Glomerular visceral epithelial cell (primary cell): ENCODE results near the gene P2RY13.

Experiments
- DNase-seq: peaks from one replicate; pipeline ENCODE4 v3.0.0-alpha.2; 2016; ENCODE audit errors: extremely low spot score

P2RY13 gene

GRCh38 chr3:151329363-151329762 is at the start of gene P2RY13:
Gene P2RY13 (minus strand): TSS chr3:151329549. CDS start chr3:151329528, 21 bp downstream.
- no peak for DNase-seq

- no peak for DNase-seq
These were observed 48.5 kb upstream of the P2RY13 start for GRCh38 chr3:151377768-151378385.

GRCh38 chr3:151372063-151372820 is 42.9 kb upstream of the P2RY13 start:
- DNase-seq = no peak

GRCh38 chr3:151371526-151371925 is 42.2 kb upstream of the P2RY13 start:
- no peak for DNase-seq

- DNase-seq = no peak
These were observed 38.1 kb upstream of the P2RY13 start for GRCh38 chr3:151367448-151367847.

GRCh38 chr3:151366993-151367392 is 37.6 kb upstream of the P2RY13 start:
- DNase-seq = no peak

GRCh38 chr3:151362751-151363174 is 33.4 kb upstream of the P2RY13 start:
- no peak for DNase-seq

GRCh38 chr3:151357463-151357850 is 28.1 kb upstream of the P2RY13 start:
- no peak for DNase-seq

- DNase-seq = no peak
These were observed 27.6 kb upstream of the P2RY13 start for GRCh38 chr3:151356794-151357462.

GRCh38 chr3:151351648-151352047 is 22.3 kb upstream of the P2RY13 start:
- DNase-seq = no peak

- no peak for DNase-seq
These were observed 21.9 kb upstream of the P2RY13 start for GRCh38 chr3:151351219-151351618.

GRCh38 chr3:151350656-151351055 is 21.3 kb upstream of the P2RY13 start:
- no peak for DNase-seq

- no peak for DNase-seq
These were observed 18.1 kb upstream of the P2RY13 start for GRCh38 chr3:151347432-151347831.

GRCh38 chr3:151346292-151346691 is 16.9 kb upstream of the P2RY13 start:
- DNase-seq = no peak

GRCh38 chr3:151345859-151346258 is 16.5 kb upstream of the P2RY13 start:
- peak; percentile 30 for DNase-seq

GRCh38 chr3:151331696-151332095 is 2.3 kb upstream of the P2RY13 start:
- DNase-seq = no peak

- DNase-seq = no peak
These were observed 1.6 kb upstream of the P2RY13 start for GRCh38 chr3:151330899-151331298.

GRCh38 chr3:151330379-151330778 is 1.0 kb upstream of the P2RY13 start:
- no peak for DNase-seq

- peak; percentile 42 for DNase-seq
These were observed 902 bp downstream of the P2RY13 start for GRCh38 chr3:151328298-151328995.

GRCh38 chr3:151327571-151328198 is 1.7 kb downstream of the P2RY13 start:
- DNase-seq = no peak

- DNase-seq = no peak
These were observed 6.8 kb downstream of the P2RY13 start for GRCh38 chr3:151322511-151322910.

GRCh38 chr3:151321526-151321925 is 7.8 kb downstream of the P2RY13 start:
- no peak for DNase-seq
